ENCODE measurements around the gene CRYBG1.

Gene CRYBG1

DNA sequence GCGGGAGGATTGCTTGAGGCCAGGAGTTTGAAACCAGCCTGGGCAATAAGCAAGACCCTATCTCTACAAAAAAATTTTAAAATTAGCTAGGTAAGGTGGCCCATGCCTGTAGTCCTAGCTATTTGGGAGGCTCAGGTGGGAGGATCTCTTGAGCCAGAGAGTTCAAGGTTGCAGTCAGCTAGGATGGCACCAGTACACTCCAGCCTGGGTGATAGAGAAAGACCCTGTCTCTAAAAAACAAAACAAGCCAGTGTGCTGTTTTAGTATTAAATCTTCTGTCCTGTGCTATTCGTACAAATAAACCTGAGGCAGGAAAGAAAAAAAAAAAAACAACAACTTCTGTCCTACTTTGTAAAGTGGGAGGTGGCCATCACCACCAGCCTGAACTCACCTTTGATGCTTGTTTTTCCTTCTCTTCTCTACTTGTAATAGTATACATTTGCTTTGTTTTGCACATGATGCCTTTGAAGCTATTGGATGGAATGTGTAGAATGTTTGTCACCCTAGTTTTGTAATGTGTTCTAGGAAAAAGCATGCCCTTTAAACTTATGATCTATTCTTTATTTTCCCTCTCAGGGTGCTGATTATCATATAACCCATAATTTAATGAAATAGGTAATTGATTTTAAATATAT lies 102.5 kb downstream of the CRYBG1 start:
- DNase-seq (ENCODE audit: low read depth): no peak

DNA sequence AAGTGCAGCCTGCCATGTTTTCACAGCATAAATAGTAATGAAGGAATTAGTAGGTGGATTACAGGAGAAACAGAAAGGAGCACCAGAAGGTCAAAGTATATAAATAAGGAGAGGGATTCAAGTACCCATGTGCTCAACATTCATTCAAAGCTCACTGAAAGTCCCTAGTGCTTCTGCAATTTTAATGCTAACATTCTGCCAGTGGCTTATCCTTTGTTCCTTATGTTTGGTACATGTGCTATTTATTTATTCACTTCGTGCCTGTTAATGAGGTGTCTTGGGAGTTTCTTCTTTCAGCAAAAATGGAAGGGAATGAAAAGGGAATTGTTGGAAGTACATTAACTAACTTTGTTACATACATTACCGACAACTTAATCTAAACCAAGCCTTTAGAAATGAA lies 105.7 kb downstream of the CRYBG1 start:
- no peak for DNase-seq (ENCODE audit: low read depth)

DNA sequence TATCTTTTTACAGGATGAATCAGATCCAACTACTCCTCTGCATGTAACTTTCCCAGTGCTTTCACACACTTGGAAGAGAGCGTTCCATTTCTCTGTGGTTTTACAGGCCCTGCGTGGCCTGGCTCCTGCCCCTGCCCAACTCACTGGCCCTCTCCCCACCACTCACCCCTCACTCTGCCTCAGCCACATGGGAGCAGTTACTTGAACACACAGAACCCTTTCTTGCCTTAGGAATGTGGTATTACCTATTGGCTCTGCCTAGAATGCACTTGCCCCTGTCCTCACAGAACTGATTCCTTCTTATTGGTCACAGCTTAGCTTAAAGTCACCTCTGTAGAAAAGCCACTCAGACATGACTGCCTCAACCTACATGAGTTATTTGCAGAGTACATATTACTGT lies 108.4 kb downstream of the CRYBG1 start:
- DNase-seq (ENCODE audit: low read depth): no peak

DNA sequence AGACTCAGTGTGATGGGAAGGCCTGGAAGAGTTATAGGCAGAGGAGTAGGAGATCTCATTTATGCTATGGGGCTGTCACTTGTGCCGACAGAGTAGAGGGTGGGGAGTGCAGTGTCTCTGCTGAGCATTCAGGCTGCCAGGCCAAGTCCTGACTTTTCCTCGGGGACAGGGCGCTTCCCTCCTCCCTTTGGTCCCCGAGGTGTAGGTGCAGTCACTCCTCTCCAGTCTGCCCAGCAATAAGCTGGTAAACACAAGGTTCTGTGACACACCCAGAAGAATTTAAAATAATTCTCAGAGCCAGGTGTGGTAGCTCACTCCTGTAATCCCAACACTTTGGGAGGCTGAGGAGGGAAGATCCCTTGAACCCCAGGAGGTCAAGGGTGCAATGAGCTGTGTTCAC lies 109.4 kb downstream of the CRYBG1 start:
- no peak for DNase-seq (ENCODE audit: low read depth)

DNA sequence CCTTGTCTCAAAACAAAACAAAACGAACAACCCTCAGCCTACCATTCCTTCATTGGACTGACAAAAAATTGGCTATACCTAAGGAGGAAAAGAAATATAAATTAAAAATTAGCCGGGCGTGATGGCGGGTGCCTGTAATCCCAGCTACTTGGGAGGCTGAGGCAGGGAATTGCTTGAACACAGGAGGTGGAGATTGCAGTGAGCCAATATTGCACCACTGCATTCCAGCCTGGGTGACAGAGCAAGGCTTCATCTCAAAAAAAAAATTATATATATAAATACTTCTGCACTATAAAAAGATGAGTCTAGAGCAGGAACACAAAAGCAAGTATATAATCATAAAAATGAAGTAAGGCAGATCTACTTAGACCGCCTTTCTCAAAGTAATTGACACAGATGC lies 109.8 kb downstream of the CRYBG1 start:
- no peak for DNase-seq (ENCODE audit: low read depth)

DNA sequence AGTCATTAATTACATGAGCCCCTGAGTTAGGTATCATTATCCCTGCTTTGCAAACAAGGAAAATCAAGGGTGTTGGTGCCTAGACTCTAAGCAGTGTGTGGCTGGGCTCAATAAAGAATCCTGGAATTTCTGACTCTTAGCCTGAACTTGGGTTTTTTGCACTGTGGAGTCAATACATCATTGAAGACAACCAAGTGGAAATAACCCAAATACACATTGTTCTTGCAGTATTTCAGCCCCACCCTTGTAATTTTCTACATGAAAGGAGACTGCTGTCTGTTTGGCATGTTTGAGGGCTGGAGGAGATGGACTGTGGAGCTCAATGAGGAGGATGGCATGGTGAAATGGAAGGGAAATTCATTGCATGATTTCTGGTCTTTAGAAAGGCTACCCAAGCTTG lies 110.3 kb downstream of the CRYBG1 start:
- DNase-seq (ENCODE audit: low read depth): no peak

DNA sequence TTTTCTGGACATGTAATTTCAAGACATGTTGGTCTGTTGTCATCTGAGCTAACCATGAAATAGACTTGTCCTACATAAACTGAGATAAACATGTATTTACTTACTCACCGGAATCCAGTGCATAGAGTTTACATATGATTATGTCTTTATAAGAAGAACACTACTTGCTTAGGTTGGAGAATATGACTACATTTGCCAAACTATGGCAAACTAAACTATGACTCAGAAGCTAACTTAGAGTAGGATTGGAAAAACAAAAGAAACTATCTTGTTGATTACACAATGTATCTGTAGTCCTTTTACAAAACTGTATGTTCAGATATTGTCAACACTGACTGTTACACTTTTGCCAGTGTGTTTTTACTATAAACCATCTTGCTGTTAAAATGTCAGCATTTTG lies 113.3 kb downstream of the CRYBG1 start:
- DNase-seq (ENCODE audit: low read depth): no peak

DNA sequence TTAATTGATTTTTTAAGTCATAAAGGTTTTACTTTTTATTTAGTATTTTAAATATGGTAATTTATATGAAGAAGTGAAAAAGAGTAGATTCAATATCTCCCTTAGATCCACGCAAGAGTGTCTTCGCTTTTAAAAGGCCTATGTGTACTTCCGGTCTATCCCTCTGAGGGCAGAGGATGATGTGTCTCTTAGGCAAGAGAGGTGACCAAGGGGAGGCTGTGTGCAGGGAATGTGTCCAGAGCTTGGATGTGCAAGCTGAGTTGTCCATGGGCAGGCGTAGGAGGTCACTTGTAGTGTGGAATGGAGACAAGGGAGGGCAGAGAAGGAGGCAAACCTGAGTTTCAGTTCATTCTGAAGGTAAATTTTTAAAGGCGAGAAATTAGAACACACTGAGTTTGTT lies 113.9 kb downstream of the CRYBG1 start:
- DNase-seq (ENCODE audit: low read depth): no peak

DNA sequence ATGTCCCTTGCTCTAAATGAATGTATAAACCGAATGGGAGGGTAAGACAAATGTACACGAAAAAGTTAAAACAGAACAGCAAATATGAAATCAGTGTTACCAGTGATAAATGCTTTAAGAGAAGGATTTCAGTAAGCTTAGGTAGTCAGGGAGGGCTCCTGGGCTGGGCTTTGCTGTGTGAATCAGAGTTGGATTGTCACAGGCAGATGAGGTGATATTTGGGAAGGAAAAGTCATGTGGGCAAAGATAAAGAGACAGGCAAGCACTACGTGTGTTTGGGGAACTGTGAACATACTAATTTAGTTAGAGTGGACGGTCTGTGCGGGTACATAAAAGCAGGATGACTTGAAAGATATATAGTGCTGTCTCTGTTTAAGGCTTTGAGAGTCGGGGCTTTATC lies 114.8 kb downstream of the CRYBG1 start:
- DNase-seq (ENCODE audit: low read depth): no peak

DNA sequence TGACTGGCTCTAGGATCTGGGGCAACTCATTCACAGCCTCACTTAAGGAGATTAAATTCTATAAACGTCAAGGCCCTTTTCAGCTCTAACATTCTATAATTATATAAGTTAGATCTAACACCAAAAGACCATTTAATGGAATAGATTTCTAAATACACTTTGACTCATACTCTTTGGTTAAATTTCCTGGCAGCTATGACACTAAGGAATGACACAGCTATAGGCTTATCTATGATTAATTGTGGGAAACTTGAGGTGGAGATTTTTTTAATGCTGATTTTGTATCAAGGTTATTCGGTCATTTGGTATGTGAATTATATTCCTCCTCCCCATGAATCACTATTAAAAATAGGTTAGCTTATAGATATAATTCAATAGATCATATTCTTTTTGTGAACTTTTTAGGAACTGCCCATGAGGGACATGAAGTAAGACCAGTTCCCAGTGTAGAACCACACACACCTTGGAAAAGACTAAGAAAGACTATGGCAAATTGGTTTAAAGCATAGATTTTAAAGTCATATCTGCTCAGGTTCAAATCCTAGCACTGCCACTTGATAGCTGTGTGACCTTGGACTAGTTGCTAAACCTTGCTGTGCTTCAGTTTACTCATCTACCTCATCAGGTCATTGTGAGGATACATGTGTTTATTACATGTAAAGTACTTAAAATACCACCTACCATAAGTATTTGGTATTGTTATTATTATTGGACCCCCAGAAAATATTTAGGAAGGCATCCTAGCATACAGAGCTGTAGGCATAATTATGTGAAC lies 116.0 kb downstream of the CRYBG1 start:
- no peak for DNase-seq (ENCODE audit: low read depth)

DNA sequence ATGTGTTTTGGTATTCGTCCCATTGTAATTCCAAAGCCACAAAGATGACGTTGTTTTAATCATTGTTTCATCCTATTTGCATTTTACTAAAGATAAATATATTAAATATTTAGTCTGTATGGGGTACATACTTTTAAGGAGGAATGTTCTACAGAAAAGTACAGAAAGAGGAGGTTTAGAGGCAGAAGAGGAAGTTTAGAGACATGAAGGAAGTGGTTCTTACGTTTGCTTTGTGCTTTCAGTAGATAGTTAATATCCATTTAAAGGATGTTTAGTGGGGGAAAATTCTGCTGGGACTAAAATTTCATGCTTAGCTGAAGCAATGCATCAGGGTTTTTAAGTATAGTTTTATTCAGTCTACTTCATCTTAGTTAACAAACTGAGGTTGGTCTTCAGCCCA lies 116.6 kb downstream of the CRYBG1 start:
- DNase-seq (ENCODE audit: low read depth): no peak

DNA sequence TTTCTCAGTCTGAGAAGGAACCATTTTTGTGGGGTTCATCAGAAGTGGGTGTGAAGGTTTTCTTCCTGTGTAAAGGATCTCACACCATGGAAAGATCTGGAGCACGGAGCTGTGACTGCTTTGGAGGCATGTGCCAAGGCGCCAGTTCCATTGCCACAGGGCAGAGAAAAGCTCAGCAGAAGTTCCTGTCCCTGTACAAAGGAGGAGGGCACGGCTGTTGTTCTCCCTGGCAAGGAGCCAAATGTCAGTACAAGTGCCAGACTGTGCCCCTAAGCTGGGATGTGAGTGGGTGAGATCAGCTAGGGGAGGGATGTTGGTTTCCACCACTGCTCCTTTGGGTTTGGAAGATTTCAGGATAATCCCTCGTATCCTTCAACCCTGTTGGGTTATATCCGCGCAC lies 117.3 kb downstream of the CRYBG1 start:
- no peak for DNase-seq (ENCODE audit: low read depth)

DNA sequence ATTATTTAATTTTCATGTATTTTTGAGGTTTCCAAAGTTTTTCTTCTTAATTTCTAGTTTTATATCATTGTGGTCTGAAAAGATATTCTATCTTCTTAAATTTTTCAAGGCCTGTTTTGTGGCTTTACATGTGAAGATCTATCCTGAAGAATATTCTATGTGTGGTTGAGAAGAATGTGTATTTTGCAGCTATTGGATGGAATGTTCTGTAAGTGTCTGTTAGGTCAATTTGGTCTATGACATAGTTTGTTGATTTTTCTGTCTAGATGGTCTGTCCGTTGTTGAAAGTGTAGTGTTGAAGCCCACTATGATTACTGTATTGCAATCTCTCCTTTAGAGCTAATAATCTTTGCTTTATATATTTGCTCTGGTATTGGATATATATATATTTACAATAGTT lies 125.7 kb downstream of the CRYBG1 start:
- no peak for DNase-seq (ENCODE audit: low read depth)

DNA sequence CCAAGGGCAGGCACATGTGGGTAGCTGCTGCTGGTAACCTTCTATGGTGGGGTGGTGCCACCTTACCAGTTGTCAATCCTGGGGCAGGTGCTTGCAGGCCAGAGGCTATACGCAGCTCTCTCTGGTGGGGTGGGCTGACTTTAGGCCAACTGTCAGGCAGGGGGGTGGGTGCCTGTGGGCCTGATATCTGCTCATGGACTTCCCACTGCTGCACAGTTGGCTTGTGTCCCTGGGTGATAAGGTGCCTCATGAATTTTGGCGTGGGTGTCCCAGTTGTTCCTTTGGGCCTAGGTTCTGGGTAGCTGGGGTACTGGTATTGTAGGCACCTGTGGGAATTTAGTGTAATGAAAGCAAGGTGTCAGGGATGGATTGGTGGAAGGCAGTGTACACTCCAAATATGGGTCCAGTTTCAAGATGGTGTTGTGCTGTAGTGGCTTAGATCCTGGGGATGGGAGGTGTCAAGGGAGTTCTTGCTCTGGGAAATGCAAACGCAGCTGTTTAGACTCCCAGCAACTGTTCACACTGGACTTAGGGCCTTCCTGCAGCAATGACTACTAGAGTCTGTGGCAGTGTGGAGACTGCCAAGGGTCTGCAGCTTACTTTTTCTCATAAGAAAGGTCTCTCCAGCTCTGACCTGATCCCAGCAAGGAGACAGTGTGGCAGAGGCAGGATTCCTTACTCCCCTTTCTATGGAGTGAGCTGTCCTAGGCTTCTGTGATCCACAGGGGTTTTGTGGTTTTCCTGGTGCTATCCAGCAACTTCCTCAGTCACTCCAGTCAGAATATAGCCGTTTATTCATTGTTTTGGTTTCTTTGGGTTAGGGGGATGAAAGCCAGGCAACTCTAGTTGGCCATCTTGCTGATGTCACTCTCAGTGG lies 128.2 kb downstream of the CRYBG1 start:
- DNase-seq (ENCODE audit: low read depth): no peak

DNA sequence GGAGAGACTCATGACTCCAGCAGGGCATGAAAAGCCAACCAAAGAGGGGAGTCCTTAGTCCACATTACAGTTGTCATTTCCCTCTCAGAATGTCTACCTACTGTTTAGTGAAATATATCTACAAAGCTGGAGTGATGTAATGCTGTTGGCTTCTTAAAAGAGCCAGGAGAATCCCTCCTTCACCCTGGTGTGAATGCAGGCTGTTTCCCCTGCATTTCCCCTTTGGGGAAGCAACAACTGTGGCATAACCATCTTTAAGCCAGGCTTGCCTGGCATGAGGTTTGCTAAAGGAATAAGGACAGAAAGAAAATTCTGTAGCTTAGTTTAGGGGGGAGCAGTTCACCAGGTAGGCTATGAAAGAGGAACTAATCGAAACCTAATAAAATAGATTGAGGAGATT lies 129.5 kb downstream of the CRYBG1 start:
- no peak for DNase-seq (ENCODE audit: low read depth)

DNA sequence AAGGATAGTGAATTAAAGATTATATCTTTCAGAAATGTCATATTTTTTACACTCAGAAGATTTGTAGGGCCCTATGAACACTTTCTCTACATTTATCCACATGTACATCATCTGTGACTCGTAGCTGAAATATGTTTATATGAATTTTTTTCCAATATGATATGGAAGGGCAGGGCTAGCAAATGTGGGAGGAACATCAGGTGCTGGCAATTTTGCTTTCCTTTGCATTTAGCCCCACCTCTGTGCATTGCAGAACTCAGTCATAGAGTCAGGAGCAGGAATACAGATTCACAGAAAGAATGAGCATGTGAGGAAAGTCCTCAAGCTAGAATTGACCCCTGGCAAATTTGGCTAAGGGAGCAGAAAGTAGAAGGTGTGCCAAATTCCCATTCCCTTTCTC lies 129.9 kb downstream of the CRYBG1 start:
- DNase-seq (ENCODE audit: low read depth): no peak

DNA sequence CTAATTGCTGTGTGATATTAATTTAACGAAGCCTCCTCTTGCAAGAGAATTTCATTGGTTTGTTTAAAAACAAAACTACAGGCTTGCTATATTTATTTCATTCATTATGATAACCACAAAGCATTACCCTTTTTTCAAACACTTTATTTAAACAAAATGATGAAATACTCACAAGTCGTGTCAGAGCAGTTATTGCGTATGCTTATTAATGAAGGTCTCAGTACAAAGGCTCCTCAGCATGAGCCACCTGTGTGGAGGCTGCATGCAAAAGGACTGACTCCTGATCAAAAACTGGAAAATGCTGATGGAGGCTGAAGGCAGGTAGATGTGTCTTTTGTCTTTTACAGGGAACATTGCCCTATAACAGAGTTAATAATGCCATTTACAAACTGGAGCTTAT lies 130.5 kb downstream of the CRYBG1 start:
- no peak for DNase-seq (ENCODE audit: low read depth)

DNA sequence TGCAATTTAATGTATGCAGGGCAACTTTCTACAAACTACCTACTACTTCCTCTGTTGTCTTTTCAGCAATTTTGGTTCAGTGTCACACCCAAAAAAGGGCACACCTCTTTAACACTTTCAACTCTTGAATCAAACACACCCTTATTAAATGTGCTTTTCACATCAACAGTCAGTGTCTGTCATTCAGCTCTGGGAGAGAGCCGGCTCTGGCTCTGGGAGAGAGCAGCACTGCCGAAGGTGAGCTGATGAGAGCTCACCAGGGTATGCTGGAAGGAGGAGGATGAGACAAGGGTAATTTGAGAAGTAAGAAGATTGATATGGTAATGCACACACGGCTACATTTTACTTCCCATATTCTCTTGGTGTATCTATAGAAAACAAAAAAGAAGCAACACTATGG lies 134.5 kb downstream of the CRYBG1 start:
- DNase-seq (ENCODE audit: low read depth): no peak

DNA sequence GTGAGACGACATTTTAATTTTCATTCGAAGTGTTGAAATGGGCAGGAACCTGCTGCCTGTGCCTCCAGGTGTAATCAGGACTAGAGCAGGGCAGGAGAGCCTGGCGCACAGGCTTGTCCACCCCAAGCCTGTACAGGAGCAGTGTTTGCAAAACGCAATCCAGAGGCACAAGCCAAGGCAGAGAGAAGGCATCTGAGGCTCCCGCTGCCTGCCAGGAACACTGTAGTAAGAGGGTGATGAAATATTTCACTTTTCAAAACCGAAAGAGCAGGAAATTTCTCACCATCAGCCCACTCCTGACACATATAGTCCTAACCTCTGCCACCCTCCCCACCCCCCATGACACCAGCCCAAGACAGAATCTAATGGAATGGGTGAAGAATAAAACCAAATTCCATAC lies 136.3 kb downstream of the CRYBG1 start:
- no peak for DNase-seq (ENCODE audit: low read depth)

DNA sequence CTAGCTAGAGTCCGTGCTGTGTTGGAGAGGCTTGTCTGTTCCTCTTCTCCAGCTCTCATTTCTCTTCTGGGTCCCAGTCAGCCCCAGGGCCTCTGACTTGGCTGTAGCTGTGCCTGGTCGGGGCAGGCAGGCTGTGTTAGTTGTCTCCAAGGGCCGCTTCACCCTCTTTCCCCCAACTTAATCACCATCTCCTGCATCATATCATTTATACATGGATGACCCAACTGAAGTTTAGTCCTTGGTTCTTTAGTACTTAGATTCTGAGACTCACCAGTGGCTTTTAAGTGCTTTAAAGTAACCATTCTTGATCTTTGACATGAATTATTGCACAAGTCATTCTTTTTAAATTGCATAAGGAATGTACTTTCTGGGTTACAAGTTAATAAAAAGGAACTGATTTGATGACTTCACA lies 141.4 kb downstream of the CRYBG1 start:
- no peak for DNase-seq (ENCODE audit: low read depth)

DNA sequence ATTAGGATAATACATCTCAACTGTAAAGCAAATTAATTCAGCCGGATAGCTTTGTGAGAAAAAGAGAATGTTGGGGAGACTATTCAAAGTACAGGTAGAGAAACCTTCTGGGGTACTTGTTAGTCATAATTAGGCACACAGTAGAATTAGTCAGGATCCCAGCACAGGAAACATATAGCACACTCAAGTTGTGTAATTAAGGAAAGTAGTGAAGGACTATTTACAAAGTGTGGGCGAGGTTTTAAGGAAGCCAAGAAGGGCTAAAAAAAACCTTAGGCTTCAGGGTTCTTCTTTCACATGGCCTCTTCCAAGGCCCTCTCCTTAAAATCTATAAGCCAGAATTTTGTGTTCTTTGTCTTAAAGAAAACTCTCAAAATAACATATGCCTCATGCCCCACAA lies 142.0 kb downstream of the CRYBG1 start:
- no peak for DNase-seq (ENCODE audit: low read depth)

DNA sequence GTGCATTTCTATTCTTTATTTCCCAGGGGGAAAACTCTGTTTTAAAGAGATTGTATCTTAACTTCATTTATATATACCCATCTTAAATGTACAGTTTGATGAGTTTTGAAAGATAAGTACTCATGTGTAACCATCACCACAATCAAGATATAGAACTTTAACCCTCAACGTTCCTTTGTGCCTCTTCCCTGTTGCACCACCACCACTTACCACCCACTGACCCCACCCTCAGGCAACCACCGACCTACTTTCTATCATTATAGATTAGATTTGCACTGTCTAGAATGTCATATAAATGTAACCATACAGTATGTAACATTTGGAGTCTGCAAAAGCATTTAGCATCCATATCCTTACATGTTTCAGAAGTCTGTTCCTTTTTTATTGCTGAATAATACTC lies 147.8 kb downstream of the CRYBG1 start:
- DNase-seq (ENCODE audit: low read depth): no peak

DNA sequence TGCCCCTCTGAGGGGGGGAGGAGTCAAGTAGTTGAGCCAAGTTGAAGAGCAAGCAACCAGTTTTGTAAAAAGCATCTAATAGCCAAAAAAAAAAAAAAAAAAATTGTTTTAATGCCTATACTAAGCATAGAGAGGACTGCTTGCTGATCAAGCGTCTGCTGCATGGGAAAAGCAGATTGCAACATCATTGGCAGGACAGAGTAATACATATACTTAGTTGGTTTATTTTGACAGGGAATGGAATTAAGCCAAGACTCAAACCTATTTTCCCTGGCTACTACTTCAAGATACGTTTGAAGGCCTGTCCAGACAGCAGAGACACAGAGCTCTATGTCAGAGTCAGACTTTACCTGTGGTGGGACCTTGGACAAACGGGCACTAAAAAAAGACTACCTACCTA lies 148.3 kb downstream of the CRYBG1 start:
- no peak for DNase-seq (ENCODE audit: low read depth)
